GM12872 (cell line): ENCODE results near the gene NEK5.

Experiments
- TF ChIP-seq, protein P1 (sequence below): IDR thresholded peaks from 3 replicates; pipeline ENCODE4 v1.5.1; 2011; ENCODE audit warnings: low read depth, mild to moderate bottlenecking, low read length, moderate library complexity; ENCODE audit not compliant: insufficient read depth

The NEK5 gene

DNA sequence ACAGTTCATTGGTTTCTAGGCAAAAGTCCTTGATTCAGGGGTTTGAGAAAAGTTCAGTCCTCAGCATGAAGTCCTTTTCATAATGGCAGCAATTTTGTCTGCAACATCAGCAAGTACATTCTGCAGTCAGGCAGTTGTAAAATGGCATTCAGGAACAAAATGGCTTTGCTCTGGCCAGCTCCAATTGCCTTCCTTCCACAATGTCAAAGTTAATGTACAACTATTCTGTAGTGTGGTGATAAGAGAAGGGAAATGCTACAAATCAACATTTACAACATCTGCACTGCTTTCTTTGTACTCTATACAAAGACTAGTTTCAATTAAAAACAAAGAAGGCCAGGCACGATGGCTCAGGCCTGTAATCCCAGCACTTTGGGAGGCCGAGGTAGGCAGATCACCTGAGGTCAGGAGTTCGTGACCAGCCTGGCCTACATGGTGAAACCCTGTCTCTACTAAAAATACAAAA, 32.3 kb upstream of the NEK5 start:
- TF ChIP-seq, protein P1, sequence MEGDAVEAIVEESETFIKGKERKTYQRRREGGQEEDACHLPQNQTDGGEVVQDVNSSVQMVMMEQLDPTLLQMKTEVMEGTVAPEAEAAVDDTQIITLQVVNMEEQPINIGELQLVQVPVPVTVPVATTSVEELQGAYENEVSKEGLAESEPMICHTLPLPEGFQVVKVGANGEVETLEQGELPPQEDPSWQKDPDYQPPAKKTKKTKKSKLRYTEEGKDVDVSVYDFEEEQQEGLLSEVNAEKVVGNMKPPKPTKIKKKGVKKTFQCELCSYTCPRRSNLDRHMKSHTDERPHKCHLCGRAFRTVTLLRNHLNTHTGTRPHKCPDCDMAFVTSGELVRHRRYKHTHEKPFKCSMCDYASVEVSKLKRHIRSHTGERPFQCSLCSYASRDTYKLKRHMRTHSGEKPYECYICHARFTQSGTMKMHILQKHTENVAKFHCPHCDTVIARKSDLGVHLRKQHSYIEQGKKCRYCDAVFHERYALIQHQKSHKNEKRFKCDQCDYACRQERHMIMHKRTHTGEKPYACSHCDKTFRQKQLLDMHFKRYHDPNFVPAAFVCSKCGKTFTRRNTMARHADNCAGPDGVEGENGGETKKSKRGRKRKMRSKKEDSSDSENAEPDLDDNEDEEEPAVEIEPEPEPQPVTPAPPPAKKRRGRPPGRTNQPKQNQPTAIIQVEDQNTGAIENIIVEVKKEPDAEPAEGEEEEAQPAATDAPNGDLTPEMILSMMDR, result no peak

DNA sequence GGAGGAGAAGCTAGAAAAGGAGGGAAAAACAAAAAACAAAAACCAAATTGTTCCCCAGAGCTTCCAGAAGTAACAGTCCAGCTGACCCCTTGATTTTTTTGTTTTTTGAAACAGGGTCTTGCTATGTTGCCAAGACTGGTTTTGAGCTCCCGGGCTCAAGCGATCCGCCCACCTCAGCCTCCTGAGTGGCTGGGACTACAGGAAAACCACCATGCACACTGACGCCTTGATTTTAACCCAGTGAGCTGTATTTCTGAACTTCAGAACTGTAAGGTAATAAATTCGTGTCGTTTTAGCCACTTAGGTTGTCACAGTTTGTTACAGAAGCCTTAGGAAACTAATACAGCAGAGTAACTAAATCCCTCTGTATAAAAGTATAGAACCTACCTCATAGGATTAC, 31.6 kb upstream of the NEK5 start:
- TF ChIP-seq, protein P1, result no peak

DNA sequence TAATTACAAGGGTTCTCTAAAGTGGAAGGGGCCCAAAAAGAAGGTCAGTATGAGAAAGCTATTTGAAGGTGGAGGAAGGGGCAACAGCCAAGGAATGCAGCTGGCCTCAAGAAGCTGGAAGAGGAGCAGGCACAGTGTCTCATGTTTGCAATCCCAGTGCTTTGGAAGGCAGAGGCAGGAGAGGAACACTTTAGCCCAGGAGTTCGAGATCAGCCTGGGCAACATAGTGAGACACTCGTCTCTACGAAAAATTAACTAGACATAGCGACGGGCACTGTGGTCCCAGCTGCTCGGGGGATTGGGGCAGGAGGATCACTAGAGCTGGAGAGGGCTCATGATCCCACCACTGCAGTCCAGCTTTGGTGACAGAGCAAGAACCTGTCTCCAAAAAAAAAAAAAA, 31.2 kb upstream of the NEK5 start:
- TF ChIP-seq, protein P1, result no peak

DNA sequence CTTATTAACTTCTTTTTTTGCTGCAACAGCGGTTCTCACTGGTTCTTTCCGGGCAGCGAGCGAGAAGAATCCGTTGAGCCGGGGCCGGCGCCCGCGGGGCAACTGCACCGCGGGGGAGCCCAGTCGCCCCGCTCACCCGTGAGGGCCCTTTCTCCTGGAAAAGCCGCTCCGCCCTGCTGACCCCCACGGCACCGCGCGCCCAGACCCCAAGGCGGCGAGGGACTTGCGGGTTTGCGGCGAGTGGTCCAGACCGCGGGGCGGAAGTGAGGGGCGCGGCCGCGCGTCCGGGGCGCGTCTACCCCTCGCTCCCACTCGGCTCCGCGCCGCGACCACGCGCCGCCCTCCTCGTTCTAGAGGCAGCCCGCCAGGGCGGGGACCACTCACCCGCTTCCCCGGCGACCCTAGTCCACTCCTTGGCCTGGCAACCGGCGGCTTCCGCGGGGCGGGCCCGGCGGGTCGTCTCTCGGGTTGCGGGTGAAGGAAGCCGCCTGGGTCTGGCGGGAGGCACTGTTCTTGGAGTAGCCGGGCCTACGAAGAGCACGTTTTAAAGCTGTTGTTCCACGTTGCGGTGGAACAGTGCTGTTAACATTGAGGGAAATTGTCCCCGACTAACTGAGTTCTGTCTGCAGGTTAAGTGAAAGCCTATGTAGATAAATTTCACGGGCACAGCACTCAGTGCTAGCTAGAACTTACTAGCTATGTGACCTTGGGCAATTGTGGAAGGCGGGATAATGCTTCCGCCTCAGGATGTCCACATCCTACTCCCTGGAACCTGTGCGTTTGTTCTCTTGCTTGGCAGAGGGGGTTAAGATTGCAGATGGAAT, 30.5 kb upstream of the NEK5 start, which contains the start of gene NEK3:
NEK3 (minus strand) TSS at position 439 of the 824 bp plus-strand sequence. CDS start 3,406 bp downstream, outside the sequence.
- TF ChIP-seq, protein P1, result no peak

DNA sequence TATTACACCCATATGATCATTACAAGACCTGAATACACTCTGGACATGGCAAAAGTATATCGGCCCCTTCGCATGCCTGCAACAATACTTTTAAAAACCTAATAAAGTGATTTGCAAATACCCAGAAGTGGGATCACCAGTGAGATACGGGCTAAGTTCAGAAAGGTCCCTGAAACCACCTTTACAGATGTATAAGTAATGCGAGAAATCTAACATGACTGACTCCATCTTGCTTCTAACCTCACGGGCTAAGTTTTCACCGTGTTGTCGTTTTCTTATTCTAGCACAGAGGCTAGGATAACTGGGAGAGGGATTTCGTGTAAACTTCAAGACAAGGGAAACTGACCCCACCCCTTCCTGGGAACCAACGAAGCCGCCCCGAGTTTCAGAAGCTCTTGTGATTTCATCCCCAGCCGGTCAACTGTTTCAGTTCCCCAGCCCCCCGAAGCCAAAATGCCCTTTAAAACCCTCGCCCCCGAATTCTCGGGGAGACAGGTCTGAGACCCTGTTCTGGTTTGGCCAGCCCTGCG, 29.8 kb upstream of the NEK5 start:
- TF ChIP-seq, protein P1, result no peak

DNA sequence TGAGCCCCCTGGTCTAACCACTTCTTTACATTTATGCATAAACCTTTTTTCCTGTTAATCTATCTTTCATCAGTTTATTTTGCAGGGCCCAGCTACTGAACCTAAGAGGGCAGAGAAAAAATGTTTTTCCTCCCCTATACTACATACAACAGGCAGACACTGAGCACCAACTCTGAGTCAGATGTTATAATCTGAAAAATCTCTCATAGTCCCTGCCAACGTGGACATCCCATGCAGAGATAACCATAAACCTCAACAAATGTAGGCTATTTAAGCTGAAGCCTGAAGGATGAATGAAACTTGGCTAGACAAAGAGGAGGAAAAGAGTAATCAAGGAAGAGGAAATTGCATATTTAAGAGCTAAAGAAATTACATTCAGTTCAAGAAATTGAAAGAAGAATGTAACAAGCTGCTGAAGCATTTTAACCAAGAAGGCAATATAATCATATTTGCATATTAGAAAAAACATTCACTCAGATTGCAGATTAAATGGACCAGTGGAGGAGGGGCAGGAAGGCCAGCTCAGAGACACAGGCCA, 27.9 kb upstream of the NEK5 start:
- TF ChIP-seq, protein P1, result no peak

DNA sequence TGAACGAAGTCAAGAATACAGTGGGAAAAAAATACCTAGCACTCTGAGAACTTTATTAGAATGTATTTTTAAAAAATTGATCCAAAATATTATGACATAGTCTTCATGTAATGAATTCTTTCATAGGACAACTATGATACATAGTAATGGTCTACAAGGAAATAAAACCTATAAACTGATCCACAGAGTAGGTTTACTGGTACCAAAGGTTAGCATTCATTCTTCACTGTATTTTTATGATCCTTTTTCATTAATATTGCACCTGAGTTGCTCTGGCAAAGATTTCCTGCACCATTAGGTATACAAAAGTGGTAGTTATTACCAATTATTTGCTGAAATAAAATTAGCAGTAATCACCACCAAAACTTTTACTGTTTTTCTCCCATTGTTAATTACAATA, 26.3 kb upstream of the NEK5 start:
- TF ChIP-seq, protein P1, result no peak
